Right lobe of liver (tissue), 6 donors: ENCODE results near the gene HOXC4. TPM values are rescaled to one million over a fixed set of nuclear protein-coding genes. Genes with fewer than 3 reads are reported as not detected.

Experiments used
- ATAC-seq, 4 donors: fragments of 200-7000 bp; cut with Tn5 transposase; one replicate each; pipeline ENCODE4 v1.9.1; 2020; ENCODE audit warnings: mild to moderate bottlenecking in 4 of 4, moderate library complexity in 4 of 4
- DNase-seq, 3 donors: peaks; one replicate each; pipeline ENCODE4 v3.0.0-alpha.2; 2020
- H3K27ac ChIP-seq, 3 donors: fragments of 200-600 bp; one replicate each; pipeline ENCODE4 v1.8.0; 2022
- H3K27me3 ChIP-seq, 2 donors: fragments of 200-600 bp; one replicate each; pipeline ENCODE4 v1.8.0; 2022
- H3K36me3 ChIP-seq, 4 donors: fragments of 200-600 bp; sonication (generic) in 1 of 4; one replicate each; pipeline versions ENCODE4 v1.5.1 to v1.8.0; 2017 to 2022; ENCODE audit warnings: control low read depth in 1 of 4
- H3K4me1 ChIP-seq, 4 donors: fragments of 200-600 bp; sonication (generic) in 1 of 4; one replicate each; pipeline versions ENCODE4 v1.5.1 to v1.8.0; 2017 to 2022; ENCODE audit warnings: control low read depth in 1 of 4
- H3K4me3 ChIP-seq, 3 donors: fragments of 200-600 bp; one replicate each; pipeline ENCODE4 v1.8.0; 2022
- H3K9me3 ChIP-seq, 4 donors: fragments of 200-600 bp; sonication (generic) in 1 of 4; one replicate each; pipeline versions ENCODE4 v1.5.1 to v1.8.0; 2017 to 2022; ENCODE audit warnings: control low read depth in 1 of 4
- CTCF ChIP-seq, 4 donors: fragments of 200-600 bp in 3 of 4; fragments of 450-650 bp in 1 of 4; IDR thresholded peaks; one replicate each; pipeline versions ENCODE4 v1.5.1 to v1.8.0; 2016 to 2022; ENCODE audit warnings: antibody characterized with exemption in 4 of 4, mild to moderate bottlenecking in 2 of 4
- POLR2A ChIP-seq: fragments of 450-650 bp; IDR thresholded peaks from one replicate; pipeline ENCODE4 v1.6.1; 2017; ENCODE audit warnings: antibody characterized with exemption, mild to moderate bottlenecking
- WGBS: methylation state at CpG from one replicate; pipeline ENCODE4 v1.1.6; 2018; ENCODE audit warnings: low coverage, low lambda C conversion rate; ENCODE audit not compliant: insufficient coverage; ENCODE audit errors: missing lambda C conversion rate; 5-methylcytosine and 5-hydroxymethylcytosine counted together
- intact Hi-C, 2 donors: fragments of 100-400 bp; cut with DNase I; formaldehyde crosslinking; loops; one replicate each; pipeline versions ENCODE4 v1.11.2 to v1.14.1; 2022
- total RNA-seq, 6 experiments: library from RNA; depleted of rRNA in 2 of 6; stranded (reverse); fragments of >200 nt in 2 of 6; fragmentation: NEBNext Ultra II Directional in 3 of 6; extraction: Animal tissue kit (Norgen Biotek cat#: 25700) in 3 of 6; gene quantifications; one replicate each; pipeline versions ENCODE4 v1.1.0 to v1.2.4, GENCODE V29; 2016 to 2023
- donor health status: DM: no; HTN: yes; CAD: no.
- donor health status: DM: no; HTN: no; CAD: no.
- donor health status: DM: no; HTN: no; CAD: no.
- donor health status: DM: no; HTN: yes; CAD: no.
- donor health status: DM: no; HTN: yes; CAD: no.

HOXC4 gene
- total RNA-seq, 6 experiments from 2014 or later: 0.13 TPM; not detected in 5

GRCh38 chr12:54033980-54034784 lies 19.5 kb upstream of the HOXC4 start:
- Histone ChIP-seq H3K4me3 (no peak overlapping the region), H3K27me3 (peaks cover 12 to 41% of the 10 kb centered on the region in 2 donors), H3K4me1 (peaks cover 0 to 5% (median 0%) of the 10 kb centered on the region in 4 donors), H3K36me3 (no peaks in the 10 kb centered on the region), H3K27ac (no peak overlapping the region), H3K9me3 (no peaks in the 10 kb centered on the region)
- 8% methylated on average over 26 of the region's 57 CpGs for WGBS
- no peak for TF ChIP-seq POLR2A
- no peak for TF ChIP-seq CTCF (IDR thresholded peaks at IDR 0.05)
- intact Hi-C loops: loop anchor here in 1 of 2 donors (10.0 kb wide), 1 partner anchor 171 kb away; no protein-coding TSS in a partner anchor
- no peak for DNase-seq
- ATAC-seq: no peak

GRCh38 chr12:54034785-54035310 lies 18.8 kb upstream of the HOXC4 start:
- no peak for TF ChIP-seq POLR2A
- TF ChIP-seq CTCF (IDR thresholded peaks at IDR 0.05): no peak
- H3K4me3 ChIP-seq: no peak overlapping the region
- no peak for ATAC-seq
- no peak overlapping the region for H3K27ac ChIP-seq
- H3K4me1 ChIP-seq: peaks cover 0 to 5% (median 0%) of the 10 kb centered on the region in 4 donors
- no peaks in the 10 kb centered on the region for H3K9me3 ChIP-seq
- no peak for DNase-seq
- H3K36me3 ChIP-seq: no peaks in the 10 kb centered on the region
- peaks cover 12 to 39% of the 10 kb centered on the region in 2 donors for H3K27me3 ChIP-seq
- 16% methylated on average over 9 of the region's 22 CpGs for WGBS
- intact Hi-C loops: loop anchor here in 1 of 2 donors (10.0 kb wide), 1 partner anchor 170 kb away; no protein-coding TSS in a partner anchor

GRCh38 chr12:54035568-54036264 lies 17.9 kb upstream of the HOXC4 start:
- no peak for DNase-seq
- no peak for ATAC-seq
- H3K27ac ChIP-seq: no peak overlapping the region

More at GRCh38 chr12:54035568-54036264, 17.9 kb upstream of the HOXC4 start:
- TF ChIP-seq POLR2A: no peak
- TF ChIP-seq CTCF (IDR thresholded peaks at IDR 0.05): no peak
- intact Hi-C loops: loop anchor here in 1 of 2 donors (10.0 kb wide), 1 partner anchor 169 kb away; no protein-coding TSS in a partner anchor
- Histone ChIP-seq H3K4me1 (peaks cover 0 to 5% (median 0%) of the 10 kb centered on the region in 4 donors), H3K27me3 (peaks cover 12 to 37% of the 10 kb centered on the region in 2 donors), H3K4me3 (no peak overlapping the region), H3K36me3 (no peaks in the 10 kb centered on the region), H3K9me3 (no peaks in the 10 kb centered on the region)
- 70% methylated on average over 2 of the region's 6 CpGs for WGBS
